KOPT-K1 (cell line): ENCODE measurements around the gene IRAK1.
"Not testable (repeated sequence)": the region's sequence is repeated elsewhere in the genome, so short reads cannot be mapped to it uniquely, and the experiment has no call there.

Source experiments
- H3K27ac ChIP-seq: fragments of 200-600 bp; sonication (generic); 2 replicates; pipeline ENCODE4 v1.5.1; 2016; ENCODE audit warnings: antibody characterized with exemption, mild to moderate bottlenecking, low read depth, low read length; ENCODE audit not compliant: poor library complexity, severe bottlenecking
- H3K36me3 ChIP-seq: fragments of 200-600 bp; sonication (generic); 2 replicates; pipeline ENCODE4 v1.5.1; 2017; ENCODE audit warnings: antibody characterized with exemption, mild to moderate bottlenecking, low read length, moderate library complexity; ENCODE audit not compliant: insufficient read depth
- H3K9me3 ChIP-seq: fragments of 200-600 bp; sonication (generic); 2 replicates; pipeline ENCODE4 v1.5.1; 2017; ENCODE audit warnings: antibody characterized with exemption, low read length, mild to moderate bottlenecking; ENCODE audit not compliant: insufficient read depth, poor library complexity, severe bottlenecking

Gene IRAK1

DNA sequence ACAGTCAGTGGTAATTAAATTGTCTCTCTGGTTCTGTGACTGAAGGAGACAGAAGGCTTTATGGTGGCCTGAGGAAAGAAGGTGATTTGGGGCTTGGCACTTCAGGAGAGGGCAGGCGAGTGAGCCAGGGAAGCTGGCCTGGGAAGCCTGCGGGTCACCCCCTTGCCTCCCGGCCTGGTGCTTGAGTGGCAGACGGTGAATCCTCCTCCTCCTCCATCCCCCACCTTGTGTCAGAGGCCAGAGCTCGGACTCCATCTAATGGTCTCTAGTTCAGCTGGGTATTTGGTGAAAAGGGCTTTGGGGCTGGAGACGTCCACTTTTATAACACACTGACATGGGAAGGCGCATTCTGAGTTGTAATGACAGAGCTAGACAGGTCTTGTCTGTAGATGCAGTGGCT, 38.5 kb downstream of the IRAK1 start:
- H3K27ac ChIP-seq: peak overlapping the region; percentile 100
- H3K9me3 ChIP-seq: no peaks in the 10 kb centered on the region
- no peaks in the 10 kb centered on the region for H3K36me3 ChIP-seq

DNA sequence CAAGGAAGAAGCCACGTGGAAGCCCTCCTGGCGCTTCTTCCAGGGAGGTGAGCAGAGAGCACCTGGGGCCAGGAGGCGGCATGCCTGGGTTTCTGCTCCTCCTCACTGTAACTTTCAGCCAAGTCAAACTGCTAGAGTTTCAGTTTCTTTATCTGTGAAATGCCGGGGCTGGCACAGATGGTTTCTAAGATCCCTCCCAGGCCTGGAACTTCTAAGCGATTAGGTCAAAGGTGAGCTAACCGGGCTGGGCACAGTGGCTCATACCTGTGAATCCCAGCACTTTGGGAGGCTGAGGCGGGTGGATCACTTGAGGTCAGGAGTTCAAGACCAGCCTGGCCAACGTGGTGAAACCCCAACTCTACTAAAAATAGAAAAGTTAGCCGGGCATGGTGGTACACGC, 39.3 kb downstream of the IRAK1 start:
- H3K36me3 ChIP-seq, H3K9me3 ChIP-seq: not testable (repeated sequence)
- H3K27ac ChIP-seq: peak overlapping the region; percentile 100

DNA sequence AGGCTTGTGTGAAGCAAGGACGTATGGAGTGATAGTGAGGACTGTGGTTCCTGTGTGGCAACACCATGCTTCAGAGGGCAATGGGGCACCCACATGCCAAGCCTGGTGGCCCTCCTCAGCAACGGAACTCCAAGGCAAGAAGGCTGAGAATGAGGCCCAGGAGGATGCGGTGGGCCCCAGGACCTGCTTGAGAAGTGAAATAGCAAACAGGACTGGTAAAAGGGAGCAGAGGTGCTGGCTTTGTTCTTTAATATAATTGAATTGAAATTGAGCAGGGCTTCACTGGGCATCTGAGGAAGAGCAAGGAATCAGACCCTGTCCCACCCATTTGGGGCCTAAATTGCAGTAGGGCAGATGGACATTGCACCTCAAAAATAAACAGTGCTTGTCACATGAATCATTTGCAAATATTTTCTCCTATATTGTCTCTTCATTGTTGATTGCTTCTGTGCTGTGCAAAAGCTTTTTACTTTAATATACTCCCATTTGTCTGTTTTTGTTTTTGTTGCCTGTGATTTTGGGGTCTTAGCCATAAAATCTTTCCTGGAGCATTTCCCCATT, 44.9 kb downstream of the IRAK1 start:
- no peaks in the 10 kb centered on the region for H3K9me3 ChIP-seq
- H3K36me3 ChIP-seq: peaks cover under 1% of the 10 kb centered on the region; the same call in 1 of the 2 replicates
- H3K27ac ChIP-seq: peak overlapping the region; percentile 100

DNA sequence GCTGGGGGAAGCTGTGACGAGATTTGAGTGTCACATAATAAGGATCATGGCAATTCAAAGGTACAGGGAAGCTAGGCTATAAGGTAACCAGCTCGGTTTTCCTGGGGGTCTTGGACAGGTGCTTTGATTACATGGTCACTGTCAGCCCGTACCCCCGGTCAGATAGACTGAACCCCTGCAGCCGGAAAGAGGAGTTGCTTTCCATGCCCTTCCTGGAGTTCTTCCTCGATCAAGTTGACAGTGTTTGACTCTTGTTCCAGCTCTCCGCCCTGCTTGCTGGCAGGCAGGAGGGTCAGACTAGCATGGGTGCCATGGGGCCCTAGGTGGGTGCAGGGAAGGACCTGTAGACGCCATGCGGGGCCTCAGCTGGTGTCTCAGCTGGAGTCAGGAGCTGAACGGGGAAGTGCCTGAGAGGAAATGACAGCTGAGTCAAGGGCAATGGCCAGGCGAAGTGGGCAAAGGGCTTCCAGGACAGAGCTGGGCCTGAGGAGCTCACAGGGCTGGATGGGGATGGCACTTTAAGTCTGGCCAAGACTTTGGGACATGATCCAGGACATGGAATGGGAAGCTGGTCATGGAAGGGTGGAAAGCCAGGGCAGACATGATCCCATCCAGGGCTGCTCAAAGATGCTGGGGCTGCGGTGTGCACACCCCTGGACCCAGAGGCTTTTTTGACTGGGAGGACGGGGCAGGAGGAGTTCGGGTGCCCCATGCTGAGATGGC, 45.5 kb downstream of the IRAK1 start:
- Histone ChIP-seq H3K27ac (peak overlapping the region; percentile 100), H3K9me3 (no peaks in the 10 kb centered on the region), H3K36me3 (peaks cover 7% of the 10 kb centered on the region; the same call in 1 of the 2 replicates)

DNA sequence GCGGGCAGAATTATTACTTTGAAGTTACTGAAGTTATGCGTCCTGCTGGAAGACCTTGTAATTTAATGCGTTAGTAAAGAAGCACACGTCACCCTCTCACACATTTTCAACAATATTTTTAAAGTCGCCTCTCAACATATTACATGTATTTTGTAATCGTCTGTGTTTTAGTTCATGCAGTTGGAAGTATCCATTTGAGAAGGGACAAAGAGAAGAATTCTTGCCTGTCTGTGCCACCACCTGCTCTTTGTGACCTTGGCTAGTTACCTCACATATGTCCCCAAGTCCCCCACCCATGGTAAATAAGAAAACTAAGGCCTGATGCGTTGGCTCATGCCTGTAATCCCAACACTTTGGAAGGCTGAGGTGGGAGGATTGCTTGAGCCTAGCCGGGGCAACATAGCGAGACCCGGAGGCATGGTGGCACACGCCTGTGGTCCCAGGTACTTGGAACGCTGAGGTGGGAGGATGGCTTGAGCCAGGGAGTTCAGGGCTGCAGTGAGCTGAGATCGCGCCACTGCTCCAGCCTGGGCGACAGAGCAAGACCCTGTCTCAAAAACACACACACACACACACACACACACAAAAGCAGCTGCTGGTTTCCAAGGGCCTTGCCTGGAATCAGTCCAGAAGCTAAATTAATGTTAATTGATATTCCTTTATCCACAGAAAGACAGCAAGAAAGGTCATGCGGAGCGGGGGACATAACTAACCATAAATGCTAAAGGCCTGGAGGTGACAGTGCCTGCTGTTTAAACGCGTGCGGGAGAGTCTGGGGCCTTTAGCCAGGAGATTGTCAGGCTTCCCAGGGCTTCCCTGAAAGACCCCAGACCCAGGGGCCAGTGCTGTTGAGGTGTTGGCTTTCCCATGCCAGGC, 46.3 kb downstream of the IRAK1 start:
- Histone ChIP-seq H3K36me3 (peaks cover 11% of the 10 kb centered on the region; the same call in 1 of the 2 replicates), H3K9me3 (no peaks in the 10 kb centered on the region), H3K27ac (peak overlapping the region; percentile 100)

DNA sequence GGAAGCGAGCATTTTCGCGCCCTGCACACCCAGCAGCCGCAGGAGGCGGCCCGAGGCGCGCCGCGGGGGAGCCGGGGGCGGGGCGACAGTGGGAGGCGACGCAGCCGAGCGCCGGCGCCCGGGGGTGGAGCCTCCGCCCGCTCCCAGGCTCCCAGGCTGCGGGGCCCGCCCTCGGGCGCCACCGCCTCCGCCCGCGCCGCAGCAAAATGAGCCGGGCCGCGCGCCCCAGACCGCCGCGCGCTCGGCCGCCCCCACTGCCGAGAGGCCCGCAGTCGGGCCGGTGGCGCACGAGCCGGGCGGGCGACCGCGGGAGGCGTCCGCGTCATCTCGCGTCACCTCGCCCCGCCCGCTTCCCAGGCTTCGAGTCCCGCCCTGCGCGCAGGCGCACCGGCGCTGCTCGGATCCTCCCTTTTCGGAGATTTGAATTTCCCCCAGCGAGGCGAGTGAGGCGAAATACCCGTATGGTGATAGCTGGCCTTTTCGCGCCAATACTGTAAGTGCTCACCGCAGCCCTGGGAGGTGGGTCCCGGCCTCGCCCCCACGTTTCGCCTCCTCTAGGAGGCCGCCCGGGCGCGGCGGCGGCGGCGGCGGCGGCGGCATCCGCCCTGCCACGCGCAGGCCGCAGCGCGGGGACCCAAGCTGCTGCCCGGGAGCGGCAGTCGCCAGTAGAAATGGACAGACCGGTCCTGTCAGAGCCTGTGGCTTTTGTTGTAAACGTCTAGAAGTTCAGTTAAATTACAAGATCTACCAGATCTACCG, 47.2 kb downstream of the IRAK1 start, which contains the start of gene TMEM187:
Gene TMEM187, plus strand, starts transcription at position 387 of the 759 bp plus-strand sequence. CDS start 9,309 bp downstream, outside the sequence.
- Histone ChIP-seq H3K27ac (peak within 1 kb of the TSS; percentile 100), H3K36me3 (peaks cover 16% of the 10 kb centered on the region; the same call in 1 of the 2 replicates), H3K9me3 (no peaks in the 10 kb centered on the region)

DNA sequence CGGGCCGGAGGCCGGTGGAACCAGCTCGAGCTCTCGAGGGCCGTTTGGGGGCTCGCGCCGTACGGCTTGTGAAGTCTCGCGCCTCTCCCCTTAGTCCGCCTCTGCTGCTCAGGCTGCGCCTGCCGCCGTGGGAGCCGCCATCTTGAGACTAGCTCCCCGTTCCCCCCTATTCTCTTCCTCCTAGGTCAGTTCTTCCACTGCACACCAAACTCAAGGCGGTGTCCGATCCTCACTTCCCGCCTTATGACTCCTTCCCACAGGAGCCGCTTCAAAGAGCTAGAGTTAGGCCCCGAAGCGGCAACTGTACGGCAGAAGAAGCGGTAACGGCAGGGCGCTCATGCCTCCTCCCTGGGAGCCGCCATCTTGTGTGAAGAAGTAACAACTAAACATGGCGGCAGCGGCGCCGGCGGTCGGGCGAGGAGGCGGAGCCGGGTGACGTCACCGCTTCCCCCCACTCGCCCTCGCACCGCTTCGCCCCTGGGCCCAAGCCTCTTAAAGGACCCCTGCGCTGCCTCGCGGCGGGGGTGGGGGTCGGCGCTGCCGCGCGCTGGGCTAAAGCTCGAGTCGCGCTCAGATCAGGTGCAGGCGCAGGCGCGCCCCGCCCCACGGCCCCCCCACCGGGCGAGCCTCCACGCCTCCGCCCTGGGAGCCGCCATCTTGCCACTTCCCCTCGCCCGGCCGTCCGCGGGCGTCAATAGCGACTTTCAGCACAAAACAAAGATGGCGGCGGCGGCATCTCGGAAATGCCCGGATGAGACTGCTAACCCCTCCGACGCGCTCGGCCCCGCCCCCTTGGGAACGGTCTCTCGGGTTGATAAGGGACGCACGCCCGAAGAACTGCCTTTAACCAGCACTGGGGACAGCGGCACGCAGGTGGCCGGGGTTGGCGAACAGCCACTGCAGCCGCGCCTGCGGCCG, 48.0 kb downstream of the IRAK1 start, which contains the start of gene HCFC1:
Gene HCFC1, minus strand, starts transcription at position 369 of the 918 bp plus-strand sequence. CDS start 978 bp downstream, outside the sequence.
- H3K27ac ChIP-seq: peak within 1 kb of the TSS; percentile 100
- H3K9me3 ChIP-seq: no peaks in the 10 kb centered on the region
- H3K36me3 ChIP-seq: peaks cover 22% of the 10 kb centered on the region; the same call in 1 of the 2 replicates

DNA sequence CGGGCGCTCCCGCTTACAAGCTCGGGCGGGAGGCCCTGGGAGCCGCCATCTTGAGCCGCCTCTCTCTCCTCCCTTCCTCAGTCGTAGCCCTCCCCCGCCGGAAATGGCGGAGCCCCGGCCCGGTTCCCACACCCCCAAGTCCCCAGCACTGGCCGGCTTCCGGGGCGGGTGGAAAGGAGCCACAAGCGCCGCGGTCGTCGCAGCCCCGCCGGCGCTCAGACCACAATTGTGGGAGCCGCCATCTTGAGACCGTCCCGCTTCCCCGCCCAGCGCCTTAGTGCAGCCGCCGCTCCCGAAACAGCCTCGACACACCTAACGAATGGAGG, 48.6 kb downstream of the IRAK1 start:
- peak overlapping the region; percentile 100 for H3K27ac ChIP-seq
- peaks cover 28% of the 10 kb centered on the region; the same call in 1 of the 2 replicates for H3K36me3 ChIP-seq
- H3K9me3 ChIP-seq: no peaks in the 10 kb centered on the region

DNA sequence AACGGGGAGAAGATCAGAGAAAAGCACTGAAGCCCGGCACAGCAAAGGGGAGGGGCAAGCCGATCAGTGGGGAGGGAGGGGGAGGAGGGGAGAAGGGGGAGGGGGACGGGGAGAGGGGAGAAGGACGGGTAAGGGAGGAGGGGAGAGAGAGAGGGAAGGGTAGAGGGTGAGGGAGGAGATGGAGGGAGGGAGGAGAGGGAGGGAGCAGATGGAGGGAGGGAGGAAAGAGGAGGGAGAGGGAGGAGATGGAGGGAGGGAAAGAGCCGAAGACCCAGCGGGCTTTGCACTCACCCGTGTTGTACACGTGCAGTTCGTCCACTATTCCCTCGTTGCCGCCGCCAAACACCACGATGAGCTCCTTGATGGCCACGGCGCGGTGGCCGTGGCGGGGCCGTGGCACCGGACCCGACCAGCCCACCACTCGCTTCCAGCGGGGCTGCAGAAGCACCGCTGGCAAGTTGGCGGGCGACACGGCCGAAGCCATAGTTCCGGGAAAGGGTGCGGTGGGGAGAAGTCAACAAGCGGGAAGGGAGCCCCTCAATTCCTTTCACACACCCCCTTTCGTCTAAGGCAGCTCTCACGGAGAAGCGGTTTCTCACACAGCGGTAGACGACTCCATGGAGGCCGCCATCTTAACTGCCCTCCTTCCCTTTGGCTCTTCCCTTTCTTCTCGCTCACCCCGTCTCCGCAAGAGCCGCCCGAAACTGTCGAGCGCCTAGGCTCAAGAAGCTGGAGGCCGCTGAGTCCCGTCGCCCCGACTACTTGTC, 49.2 kb downstream of the IRAK1 start:
- H3K36me3 ChIP-seq: peaks cover 32% of the 10 kb centered on the region; the same call in 1 of the 2 replicates
- no peaks in the 10 kb centered on the region for H3K9me3 ChIP-seq
- peak overlapping the region; percentile 100 for H3K27ac ChIP-seq

DNA sequence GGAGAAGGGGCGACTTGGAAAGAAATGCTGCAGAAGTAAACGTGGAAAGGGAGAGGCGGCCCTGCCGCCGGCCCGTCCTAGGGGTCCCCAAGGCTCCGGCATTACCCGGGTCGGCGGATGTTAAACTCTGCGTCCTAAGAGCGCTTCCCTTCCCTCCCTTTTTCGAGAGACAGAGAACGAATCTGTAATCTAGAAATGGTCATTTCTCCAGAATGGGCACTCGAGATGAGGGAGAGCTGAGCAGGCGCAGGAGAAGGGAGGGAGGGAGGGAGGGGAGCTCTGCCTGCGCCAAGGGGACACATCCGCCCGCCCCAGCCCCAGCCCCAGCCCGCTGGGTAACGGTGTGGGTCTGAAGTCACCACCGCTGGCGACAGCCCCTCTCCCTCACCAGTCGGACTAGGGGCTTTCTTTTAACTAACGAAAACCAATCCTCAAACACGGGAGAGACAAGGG, 49.8 kb downstream of the IRAK1 start:
- H3K36me3 ChIP-seq: peaks cover 39% of the 10 kb centered on the region; the same call in 1 of the 2 replicates
- peak overlapping the region; percentile 100 for H3K27ac ChIP-seq
- no peaks in the 10 kb centered on the region for H3K9me3 ChIP-seq

DNA sequence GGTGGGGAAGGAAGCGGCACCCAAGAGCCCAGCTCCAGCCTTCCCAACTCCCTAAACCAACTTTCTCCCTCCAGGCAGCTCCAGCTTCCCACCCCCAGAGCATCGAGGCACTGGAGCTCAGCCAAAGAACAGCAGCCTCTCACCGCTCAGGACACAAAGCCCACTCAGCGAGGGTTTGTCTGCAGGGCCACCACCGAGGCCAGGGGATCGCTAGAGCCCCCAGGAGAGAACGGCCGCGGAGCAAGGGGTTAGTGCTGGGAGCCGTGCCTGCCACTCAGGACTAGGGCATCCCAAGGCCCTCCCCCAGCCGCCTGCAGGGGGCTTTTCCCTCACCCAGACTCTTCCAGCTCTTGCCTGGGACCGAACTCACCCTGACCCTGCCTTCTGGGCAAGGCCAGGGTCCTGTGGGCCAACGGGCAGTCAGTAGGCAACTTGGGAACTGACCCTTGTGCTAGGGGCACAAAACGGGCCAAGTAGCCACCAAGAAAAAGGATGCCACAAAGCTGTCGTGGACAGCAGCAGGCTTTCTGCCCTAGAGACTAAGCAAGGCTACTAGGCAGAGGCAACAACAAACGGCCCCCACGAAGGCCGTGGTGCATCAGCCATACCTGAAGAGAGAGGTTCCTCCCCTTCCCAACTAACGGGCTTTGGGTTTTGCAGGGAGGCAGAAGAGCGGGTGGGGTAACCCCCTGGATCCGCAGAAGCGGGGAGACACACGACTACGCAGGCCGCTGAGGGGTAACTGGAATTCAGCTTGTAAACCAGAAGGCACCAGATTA, 50.4 kb downstream of the IRAK1 start:
- peak overlapping the region; percentile 100 for H3K27ac ChIP-seq
- no peaks in the 10 kb centered on the region for H3K9me3 ChIP-seq

DNA sequence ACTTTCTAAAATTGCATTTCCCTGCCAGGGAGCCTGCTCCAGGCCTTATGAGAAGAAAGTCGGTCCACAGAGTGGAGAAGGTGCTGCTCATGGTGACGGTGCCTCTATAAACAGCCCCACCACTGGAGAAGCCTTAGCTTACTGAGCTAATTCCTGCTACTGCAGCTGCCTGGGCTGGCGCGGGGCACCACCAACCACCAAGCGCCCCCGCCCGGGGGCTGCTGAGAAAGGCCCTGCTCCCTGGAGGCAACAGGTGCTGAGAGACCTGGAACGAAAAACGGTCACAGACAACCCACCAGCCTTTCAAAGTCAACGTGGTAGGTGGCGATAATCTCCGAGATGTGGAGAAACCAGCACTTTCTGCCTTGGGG, 51.0 kb downstream of the IRAK1 start:
- H3K36me3 ChIP-seq: peaks cover 50% of the 10 kb centered on the region
- H3K27ac ChIP-seq: peak overlapping the region; percentile 100
- no peaks in the 10 kb centered on the region for H3K9me3 ChIP-seq

More for the DNA sequence above, 50.4 kb downstream of the IRAK1 start:
- H3K36me3 ChIP-seq: peaks cover 45% of the 10 kb centered on the region
